HUDEP-2 (cell line): ENCODE measurements around the gene DACH1.

Experiments used
- DNase-seq, 76 experiments: peaks; one replicate each; lab custom pipeline; 2025; ENCODE audit not compliant: unreplicated experiment in 76 of 76; lab: John Stamatoyannopoulos, UW

Gene DACH1

GRCh38 chr13:71596116-71596515 lies 270.9 kb downstream of the DACH1 start:
- no peak for DNase-seq

GRCh38 chr13:71593566-71593965 lies 273.4 kb downstream of the DACH1 start:
- DNase-seq = no peak

DNA sequence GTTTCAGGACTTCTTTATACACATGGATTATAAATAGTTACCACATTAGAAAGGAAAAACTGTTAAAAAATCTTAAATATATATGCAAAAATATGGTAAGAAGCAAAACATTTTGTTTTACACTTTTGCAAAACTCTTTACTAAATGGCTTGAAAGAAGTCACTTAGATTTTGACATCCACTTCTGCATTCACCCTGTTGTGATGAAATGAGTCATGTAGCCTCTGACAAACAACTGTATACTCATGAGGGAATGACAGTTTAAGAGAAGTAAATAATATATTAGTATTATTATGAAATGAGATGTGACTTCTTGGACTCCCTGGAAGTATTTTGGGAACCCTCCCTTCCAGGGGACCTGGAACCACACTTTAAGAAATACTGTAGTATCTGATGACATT lies 275.6 kb downstream of the DACH1 start:
- DNase-seq = no peak

DNA sequence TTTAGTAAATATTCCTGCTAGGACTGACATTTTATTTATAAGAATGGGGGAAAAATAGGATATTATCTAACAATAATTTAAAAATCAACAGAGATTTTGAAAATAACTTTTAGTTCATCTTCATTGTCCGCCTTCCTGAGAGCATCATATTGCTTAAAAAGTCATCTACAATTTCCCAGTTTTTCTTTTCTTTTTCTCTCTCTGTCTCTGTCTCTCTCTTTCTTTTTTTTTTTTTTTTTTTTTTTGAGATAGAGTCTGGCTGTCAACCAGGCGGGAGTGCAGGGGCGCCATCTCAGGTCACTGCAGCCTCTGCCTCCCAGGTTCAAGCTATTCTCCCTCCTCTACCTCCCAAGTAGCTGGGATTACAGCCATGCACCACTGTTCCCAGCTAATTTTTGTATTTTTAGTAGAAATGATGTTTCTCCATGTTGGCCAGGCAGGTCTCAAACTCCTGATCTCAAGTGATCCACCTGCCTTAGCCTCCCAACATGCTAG lies 276.3 kb downstream of the DACH1 start:
- no peak for DNase-seq

DNA sequence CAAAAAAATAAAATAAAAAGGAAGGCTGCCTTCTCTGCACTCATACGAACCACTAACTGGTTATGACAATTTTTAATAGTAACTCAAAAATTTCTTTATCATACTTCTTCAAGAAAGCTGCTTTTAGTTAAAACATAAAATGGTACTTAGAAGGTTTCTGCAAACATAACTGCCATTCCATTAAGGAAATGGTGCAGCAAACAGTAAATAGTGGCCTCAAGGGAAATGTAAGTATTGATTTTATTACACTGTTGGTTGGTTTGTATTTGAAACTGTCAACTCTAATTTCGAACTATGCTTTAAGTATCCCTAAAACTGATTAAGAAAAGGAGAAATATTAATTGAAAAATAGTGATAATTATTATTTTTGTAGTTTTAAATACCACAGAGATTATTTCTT lies 278.0 kb downstream of the DACH1 start:
- DNase-seq = no peak

DNA sequence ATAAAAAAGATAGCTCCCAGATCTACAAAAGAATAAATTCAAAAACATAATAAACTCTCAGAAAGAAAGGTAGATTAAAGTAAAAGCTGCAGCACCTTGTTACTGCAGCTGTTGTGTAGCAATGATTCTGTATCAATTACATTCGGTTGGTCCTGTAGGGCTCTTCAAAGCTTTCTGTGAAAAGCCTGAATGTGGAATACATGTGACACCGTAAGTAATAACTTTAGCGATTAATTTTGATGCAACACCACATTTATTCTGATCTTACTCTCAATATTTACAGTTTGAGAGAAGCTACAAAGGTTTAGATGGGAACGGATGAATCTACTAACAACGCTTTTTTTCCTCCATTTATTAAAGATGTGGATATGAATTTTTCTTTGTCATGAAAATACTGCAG lies 279.2 kb downstream of the DACH1 start:
- DNase-seq = no peak

GRCh38 chr13:71587193-71587592 lies 279.8 kb downstream of the DACH1 start:
- DNase-seq = no peak

DNA sequence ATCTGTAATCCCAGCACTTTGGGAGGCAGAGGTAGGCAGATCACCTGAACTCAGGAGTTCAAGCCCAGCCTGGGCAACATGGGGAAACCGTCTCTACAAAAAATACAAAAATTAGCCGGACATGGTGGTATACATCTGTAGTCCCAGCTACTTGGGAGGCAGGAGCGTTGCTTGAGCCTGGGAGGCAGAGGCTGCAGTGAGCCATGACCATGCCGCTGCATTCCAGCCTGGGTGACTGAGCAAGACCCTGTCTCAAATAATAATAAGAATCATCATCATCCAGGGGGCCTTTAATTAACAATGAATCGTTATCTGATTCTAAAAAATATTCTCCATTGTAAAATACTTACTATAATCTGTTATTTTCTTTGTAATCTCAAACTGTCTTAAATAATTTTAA lies 283.4 kb downstream of the DACH1 start:
- no peak for DNase-seq

- no peak for DNase-seq
Measured at GRCh38 chr13:71580614-71581013, 286.4 kb downstream of the DACH1 start.

GRCh38 chr13:71578048-71578447 lies 289.0 kb downstream of the DACH1 start:
- DNase-seq = no peak

DNA sequence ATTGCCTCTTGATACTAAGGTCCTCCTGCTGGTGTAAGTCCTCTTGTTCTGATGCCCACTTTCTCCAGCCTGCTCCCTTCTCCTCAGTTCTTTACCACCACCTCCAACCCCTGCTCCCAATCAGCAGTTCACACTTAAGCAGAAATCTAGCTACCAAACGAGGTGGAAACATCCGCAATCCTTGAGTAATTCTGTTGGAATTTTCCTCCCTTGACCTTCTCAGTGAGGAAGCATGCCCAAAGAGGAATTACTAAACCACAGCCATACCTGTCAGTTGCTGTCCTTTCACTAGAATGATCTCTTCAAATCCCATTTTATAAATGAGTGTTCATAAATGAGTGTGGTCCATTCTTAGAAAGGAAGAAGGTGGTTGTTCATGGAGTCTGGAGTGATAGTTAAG lies 289.9 kb downstream of the DACH1 start:
- no peak for DNase-seq

DNA sequence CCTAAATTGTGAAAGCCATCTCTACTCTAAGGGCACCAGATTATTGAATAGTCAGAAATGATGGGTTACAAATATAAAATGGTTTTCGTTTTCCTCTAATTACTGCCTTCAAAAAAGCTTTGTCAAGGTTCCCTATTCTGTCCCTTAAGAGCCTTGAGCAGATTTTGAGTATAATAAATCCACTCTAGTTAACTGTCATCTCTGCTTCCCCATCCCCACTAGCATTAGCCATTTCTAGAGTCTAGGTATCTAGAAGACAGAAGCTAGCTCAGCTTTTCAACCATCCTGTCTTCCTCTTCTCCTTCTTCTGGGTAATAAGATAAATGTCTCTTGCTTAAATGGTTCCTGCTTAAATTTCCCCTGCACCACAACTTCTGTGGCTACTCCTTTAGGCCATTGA lies 290.4 kb downstream of the DACH1 start:
- no peak for DNase-seq

GRCh38 chr13:71546881-71547280 lies 320.1 kb downstream of the DACH1 start:
- no peak for DNase-seq

DNA sequence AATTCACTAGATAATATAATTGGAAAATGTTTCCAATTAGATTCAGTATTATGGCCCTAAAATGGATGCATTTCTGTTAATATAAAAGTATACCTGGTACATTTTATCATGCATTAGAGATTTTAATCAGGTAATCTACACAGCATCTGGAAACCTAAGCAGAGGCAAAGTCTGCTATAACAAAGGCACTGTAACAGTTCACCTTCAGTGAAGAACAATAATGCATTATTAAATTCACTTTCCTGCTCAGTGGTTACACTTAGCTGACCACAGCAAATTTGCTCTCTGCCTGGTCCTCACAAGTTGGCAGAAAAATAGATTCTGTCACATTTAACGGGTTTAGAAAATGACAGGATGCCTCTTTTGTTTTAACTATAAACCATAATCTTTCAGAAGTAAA lies 326.9 kb downstream of the DACH1 start:
- no peak for DNase-seq

DNA sequence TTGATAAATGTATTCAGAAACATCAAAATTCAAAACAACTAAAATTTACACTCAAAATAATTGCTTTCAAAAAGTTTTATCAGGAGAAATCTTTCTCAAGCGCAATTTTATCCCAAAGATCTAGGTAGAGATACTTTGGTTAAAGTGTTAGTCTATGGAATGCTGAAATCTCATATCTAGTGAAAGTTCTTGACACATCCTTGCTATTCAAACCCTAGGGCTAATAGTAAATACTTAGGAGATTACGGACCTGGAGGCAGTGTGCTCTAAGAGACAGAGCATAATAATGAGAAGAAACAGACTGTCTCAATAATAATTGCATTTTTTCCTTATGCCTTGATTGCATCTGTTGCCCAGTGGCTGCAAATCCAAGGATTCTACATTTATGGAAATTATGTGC lies 330.8 kb downstream of the DACH1 start:
- no peak for DNase-seq

DNA sequence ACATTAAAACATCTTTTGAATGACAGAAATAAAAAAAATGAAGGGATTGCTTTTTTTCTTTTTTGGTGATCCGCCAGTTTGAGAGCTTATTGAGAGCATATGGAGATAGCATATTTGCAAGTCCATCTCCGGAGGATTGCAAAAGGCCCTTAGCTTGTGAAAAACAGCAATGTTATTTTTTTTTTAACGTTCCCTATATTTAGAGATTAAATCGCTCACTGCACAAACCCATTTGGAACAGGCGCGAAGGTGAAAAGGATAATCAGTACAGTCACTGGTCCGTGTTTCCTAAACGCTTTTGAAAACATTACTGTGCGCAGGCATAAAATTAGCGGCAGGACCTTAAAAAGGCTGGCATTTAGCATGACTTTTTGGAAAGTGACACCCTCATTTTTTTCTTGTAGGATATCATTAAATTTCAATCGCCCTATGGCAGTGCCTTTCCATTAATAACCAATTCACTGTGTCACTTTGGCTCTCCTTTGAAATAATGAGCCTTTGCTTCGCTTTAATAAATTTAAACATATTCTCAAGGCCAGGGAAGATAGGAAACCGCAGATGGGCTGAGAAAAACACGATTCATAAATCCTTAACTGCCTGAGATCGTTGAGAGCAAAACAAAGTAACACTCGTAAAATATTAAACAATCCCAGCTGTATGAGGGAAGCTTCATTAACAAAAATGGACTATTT lies 342.2 kb downstream of the DACH1 start:
- no peak for DNase-seq

GRCh38 chr13:71524245-71524612 lies 342.8 kb downstream of the DACH1 start:
- no peak for DNase-seq

DNA sequence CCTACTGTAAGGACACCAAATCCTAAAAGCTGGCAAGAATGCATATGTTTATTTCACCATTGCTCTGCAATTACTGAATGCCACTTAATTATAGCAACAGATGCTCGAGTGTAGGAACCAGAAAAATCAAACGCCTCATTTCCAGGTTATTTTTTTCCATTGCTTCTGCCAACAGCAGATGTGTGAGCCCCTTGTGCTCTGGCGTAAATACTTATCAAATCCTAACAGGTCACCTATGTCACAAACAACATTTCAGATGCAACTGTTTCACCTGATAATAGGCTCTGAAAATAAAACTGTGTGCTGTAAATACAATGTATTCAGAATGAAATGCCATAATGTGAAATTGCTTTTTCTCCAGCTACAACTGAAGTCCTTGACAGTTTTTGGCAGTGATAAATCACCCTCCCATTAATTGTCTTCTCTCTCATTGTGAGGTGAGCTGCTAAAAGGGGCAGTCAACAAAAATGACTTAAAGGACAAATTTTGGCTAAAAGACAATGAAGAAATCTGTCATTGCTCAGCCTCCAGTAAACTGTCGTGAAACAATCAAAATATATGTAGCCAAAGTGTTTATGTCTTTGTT lies 344.0 kb downstream of the DACH1 start:
- DNase-seq = no peak

- no peak for DNase-seq
Measured at GRCh38 chr13:71517004-71517403, 350.0 kb downstream of the DACH1 start.

GRCh38 chr13:71516521-71516920 lies 350.5 kb downstream of the DACH1 start:
- DNase-seq = no peak

- DNase-seq = no peak
Measured at GRCh38 chr13:71515744-71516038, 351.3 kb downstream of the DACH1 start.

DNA sequence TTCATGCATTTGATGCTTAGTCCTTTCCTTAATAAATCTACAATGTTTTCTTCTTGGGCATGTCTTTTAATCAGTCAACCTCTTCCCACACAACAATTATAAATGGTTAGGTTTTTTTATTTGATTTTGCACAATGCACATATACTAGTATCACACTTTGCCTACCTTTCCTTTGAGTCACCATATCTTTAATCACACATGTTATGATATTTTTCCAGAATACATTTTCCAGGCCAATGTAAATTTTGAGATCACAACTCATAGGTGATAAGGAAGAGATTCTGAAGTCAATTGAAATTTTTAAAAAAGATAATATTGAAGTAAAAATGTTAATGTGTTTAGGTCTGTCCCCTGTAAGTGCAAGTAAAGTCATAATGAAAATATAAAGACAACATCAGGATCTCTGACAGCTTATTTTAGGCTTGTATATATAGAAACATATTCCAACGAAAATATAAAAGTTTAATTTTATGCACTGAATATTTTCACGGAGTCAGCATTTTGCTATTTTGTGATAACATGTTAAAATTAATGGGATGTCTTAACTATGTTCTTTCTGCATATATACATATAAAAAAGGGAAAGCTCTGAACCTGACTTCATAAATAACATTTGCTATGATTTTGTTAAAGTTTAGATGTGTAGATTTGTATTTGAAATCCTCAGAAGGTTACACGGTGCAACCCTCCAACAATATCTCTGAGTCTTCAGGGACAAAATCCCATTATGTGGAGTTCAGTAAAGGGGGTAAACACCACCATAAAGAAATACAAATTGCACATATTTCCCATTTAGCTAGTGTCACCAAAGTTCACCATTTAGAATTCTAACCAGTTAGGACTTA lies 351.9 kb downstream of the DACH1 start:
- DNase-seq = no peak
